ENCODE data around the gene SLC25A44. TPM values are rescaled to one million over a fixed set of nuclear protein-coding genes. Genes with fewer than 3 reads are reported as not detected.
"Not testable (repeated sequence)": the region's sequence is repeated elsewhere in the genome, so short reads cannot be mapped to it uniquely, and the experiment has no call there.

The SLC25A44 gene
- total RNA-seq, 1 experiment from 2014 or later = 32.5 TPM

DNA sequence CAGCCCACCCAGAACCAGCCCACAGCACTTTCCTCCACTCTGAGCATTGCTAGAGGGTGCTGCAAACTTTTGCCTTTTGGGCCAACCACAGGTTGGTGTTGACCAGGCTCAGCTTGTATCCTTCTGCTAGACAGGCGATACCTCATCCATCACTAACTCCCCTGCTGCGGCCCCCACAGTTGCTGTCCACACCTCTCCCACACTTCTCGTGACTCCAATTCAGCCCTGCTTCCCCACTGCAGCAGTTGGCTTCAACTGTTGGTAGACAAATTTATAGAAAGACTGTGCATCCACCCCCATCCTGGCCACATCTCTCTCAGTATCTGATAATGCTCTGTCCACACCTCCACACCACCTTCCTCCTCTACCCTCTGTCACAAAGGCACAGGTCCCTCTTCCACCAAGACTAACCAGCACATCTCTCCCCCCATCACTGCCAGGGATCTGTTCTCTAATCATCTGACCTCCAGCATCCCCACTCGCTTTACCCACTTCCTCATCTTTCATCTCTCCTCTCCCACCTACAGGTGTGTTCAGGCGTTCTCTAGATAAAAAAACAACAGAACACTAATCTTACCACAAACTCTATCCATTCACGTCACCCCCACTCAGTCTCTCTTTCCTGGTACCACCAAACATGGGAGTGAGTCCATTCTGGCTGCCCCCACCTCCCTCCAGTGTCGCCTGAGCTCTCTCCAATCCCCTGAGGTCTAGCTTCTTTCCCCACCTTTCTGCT, 15.8 kb upstream of the SLC25A44 start:
- H3K36me3 Mint-ChIP-seq (ENCODE audit: insufficient read depth, unreplicated experiment) = no peaks in the 10 kb centered on the region
- no peak overlapping the region for H3K4me3 Mint-ChIP-seq (ENCODE audit: low read depth, unreplicated experiment)
- H3K27ac Mint-ChIP-seq (ENCODE audit: unreplicated experiment) = no peak overlapping the region
- CTCF ChIA-PET = interaction anchor here (0.7 kb wide), 1 partner anchor 32 kb away, joined by 5 read pairs; no protein-coding TSS in a partner anchor
- DNase-seq = no peak
- no TSS peak for BruUV-seq (replicated peaks)
- TF ChIP-seq, protein P1, sequence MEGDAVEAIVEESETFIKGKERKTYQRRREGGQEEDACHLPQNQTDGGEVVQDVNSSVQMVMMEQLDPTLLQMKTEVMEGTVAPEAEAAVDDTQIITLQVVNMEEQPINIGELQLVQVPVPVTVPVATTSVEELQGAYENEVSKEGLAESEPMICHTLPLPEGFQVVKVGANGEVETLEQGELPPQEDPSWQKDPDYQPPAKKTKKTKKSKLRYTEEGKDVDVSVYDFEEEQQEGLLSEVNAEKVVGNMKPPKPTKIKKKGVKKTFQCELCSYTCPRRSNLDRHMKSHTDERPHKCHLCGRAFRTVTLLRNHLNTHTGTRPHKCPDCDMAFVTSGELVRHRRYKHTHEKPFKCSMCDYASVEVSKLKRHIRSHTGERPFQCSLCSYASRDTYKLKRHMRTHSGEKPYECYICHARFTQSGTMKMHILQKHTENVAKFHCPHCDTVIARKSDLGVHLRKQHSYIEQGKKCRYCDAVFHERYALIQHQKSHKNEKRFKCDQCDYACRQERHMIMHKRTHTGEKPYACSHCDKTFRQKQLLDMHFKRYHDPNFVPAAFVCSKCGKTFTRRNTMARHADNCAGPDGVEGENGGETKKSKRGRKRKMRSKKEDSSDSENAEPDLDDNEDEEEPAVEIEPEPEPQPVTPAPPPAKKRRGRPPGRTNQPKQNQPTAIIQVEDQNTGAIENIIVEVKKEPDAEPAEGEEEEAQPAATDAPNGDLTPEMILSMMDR (IDR thresholded peaks at IDR 0.05; ENCODE audit: unreplicated experiment) = no peak
- peaks cover 27% of the 10 kb centered on the region for H3K4me1 Mint-ChIP-seq (ENCODE audit: low read depth, unreplicated experiment)
- intact Hi-C loops (cut with micrococcal nuclease; ENCODE audit: unreplicated experiment) = no loop called here
- no peaks in the 10 kb centered on the region for H3K9me3 Mint-ChIP-seq (ENCODE audit: low read depth, unreplicated experiment)
- H3K27me3 Mint-ChIP-seq (ENCODE audit: unreplicated experiment) = peaks cover 23% of the 10 kb centered on the region

DNA sequence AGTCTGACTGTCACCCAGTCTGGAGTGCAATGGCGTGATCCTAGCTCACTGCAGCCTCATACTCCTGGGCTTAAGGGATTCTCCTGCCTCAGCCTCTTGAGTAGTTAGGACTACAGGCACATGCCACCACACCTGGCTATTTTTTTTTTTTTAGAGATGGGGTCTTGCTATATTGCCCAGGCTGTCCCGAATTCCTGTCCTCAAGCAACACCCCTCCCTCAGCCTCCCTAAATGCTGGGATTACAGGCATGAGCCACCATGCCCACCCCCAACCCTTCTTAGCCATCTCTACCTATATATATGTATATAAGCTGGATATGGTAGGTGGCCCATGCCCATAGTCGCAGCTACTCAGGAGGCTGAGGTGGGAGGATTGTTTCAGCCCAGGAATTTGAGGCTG, 13.4 kb upstream of the SLC25A44 start:
- no peak overlapping the region for H3K4me3 Mint-ChIP-seq (ENCODE audit: low read depth, unreplicated experiment)
- TF ChIP-seq, protein P1 (IDR thresholded peaks at IDR 0.05; ENCODE audit: unreplicated experiment) = no peak
- no peaks in the 10 kb centered on the region for H3K36me3 Mint-ChIP-seq (ENCODE audit: insufficient read depth, unreplicated experiment)
- H3K4me1 Mint-ChIP-seq (ENCODE audit: low read depth, unreplicated experiment) = peaks cover 27% of the 10 kb centered on the region
- DNase-seq = no peak
- BruUV-seq (replicated peaks) = no TSS peak
- no peak overlapping the region for H3K27ac Mint-ChIP-seq (ENCODE audit: unreplicated experiment)
- no peaks in the 10 kb centered on the region for H3K9me3 Mint-ChIP-seq (ENCODE audit: low read depth, unreplicated experiment)
- H3K27me3 Mint-ChIP-seq (ENCODE audit: unreplicated experiment) = no peaks in the 10 kb centered on the region
- intact Hi-C loops (cut with micrococcal nuclease; ENCODE audit: unreplicated experiment) = no loop called here
- CTCF ChIA-PET = interaction anchor here (0.6 kb wide), 1 partner anchor 88 kb away, joined by 4 read pairs; no protein-coding TSS in a partner anchor

DNA sequence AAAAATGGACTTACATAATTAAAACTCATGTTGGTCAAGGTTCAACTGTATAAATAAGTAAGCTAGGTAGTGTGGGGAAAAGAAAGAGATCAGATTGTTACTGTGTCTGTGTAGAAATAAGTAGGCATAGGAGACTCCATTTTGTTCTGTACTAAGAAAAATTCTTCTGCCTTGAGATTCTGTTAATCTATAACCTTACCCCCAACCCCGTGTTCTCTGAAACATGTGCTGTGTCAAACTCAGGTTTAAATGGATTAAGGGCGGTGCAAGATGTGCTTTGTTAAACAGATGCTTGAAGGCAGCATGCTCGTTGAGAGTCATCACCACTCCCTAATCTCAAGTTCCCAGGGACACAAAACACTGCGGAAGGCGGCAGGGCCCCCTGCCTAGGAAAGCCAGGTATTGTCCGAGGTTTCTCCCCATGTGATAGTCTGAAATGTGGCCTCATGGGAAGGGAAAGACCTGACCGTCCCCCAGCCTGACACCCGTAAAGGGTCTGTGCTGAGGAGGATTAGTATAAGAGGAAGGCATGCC, 12.4 kb upstream of the SLC25A44 start:
- H3K27ac Mint-ChIP-seq (ENCODE audit: unreplicated experiment); H3K27me3 Mint-ChIP-seq (ENCODE audit: unreplicated experiment); DNase-seq; CTCF ChIA-PET; intact Hi-C loops (cut with micrococcal nuclease; ENCODE audit: unreplicated experiment); BruUV-seq (replicated peaks); H3K36me3 Mint-ChIP-seq (ENCODE audit: insufficient read depth, unreplicated experiment); H3K9me3 Mint-ChIP-seq (ENCODE audit: low read depth, unreplicated experiment); H3K4me3 Mint-ChIP-seq (ENCODE audit: low read depth, unreplicated experiment): not testable (repeated sequence)
- peaks cover 27% of the 10 kb centered on the region for H3K4me1 Mint-ChIP-seq (ENCODE audit: low read depth, unreplicated experiment)

DNA sequence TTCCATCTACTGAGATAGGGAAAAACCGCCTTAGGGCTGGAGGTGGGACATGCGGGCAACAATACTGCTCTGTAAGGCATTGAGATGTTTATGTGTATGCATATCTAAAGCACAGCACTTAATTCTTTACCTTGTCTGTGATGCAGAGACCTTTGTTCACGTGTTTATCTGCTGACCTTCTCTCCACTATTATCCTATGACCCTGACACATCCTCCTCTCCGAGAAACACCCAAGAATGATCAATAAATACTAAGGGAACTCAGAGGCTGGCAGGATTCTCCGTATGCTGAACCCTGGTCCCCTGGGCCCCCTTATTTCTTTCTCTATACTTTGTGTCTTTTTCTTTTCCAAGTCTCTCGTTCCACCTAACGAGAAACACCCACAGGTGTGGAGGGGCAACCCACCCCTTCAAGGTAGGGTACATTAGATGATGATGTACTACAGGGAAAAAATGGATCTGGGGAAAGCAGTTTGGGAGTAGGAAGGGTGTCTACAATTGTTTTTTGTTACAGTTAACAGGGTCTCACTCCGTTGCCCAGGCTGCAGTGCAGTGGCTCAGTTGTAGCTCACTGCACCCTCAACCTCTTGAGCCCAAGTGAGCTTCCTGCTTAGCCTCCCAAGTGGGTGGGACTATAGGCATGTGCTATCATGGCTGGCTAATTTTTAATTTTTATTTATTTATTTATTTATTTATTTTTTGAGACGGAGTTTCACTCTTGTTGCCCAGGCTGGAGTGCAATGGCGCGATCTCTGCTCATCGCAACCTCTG, 11.7 kb upstream of the SLC25A44 start:
- BruUV-seq (replicated peaks); DNase-seq; intact Hi-C loops (cut with micrococcal nuclease; ENCODE audit: unreplicated experiment); H3K27ac Mint-ChIP-seq (ENCODE audit: unreplicated experiment); H3K9me3 Mint-ChIP-seq (ENCODE audit: low read depth, unreplicated experiment); H3K36me3 Mint-ChIP-seq (ENCODE audit: insufficient read depth, unreplicated experiment); H3K27me3 Mint-ChIP-seq (ENCODE audit: unreplicated experiment); H3K4me3 Mint-ChIP-seq (ENCODE audit: low read depth, unreplicated experiment); CTCF ChIA-PET: not testable (repeated sequence)
- H3K4me1 Mint-ChIP-seq (ENCODE audit: low read depth, unreplicated experiment) = peaks cover 27% of the 10 kb centered on the region

DNA sequence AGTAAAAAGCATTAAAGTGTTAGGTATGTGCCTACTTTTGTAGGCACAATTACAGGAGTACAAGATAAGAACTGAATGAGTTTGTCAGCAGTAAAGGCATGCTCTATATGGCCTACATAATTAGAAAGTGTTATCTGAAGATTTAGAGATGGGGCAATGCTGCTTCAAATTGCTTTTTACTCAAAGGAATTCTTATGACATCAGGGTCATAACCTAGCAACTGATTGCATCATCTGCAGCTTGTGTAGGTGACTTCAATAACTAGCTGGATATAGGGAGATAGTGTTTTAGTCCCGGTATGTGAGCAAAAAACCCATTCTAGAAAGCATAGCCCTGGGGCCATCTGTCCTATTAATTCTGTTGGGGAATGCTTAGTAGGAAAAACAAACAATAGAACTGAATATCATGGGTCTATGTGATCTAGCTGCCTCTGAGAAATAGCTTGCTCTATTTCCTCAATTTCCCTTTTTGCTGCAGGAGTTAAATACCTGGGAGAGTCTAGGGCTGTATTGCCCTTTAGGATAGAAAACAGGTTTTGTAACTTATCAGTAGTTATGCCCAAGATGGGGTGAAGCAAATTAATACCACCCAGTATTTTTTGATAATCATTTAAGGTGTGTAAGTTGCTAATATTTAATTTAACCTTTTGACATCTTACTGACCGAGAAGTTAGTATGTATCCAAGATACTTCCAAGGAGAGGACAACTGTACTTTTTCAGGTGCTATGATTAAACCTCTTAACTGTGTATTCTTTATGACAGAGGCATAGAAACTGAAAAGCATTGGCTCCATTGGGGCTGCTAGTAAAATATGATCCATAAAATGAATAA, 7.3 kb upstream of the SLC25A44 start:
- H3K27me3 Mint-ChIP-seq (ENCODE audit: unreplicated experiment); H3K36me3 Mint-ChIP-seq (ENCODE audit: insufficient read depth, unreplicated experiment); H3K9me3 Mint-ChIP-seq (ENCODE audit: low read depth, unreplicated experiment); H3K4me1 Mint-ChIP-seq (ENCODE audit: low read depth, unreplicated experiment); DNase-seq; H3K4me3 Mint-ChIP-seq (ENCODE audit: low read depth, unreplicated experiment); intact Hi-C loops (cut with micrococcal nuclease; ENCODE audit: unreplicated experiment); H3K27ac Mint-ChIP-seq (ENCODE audit: unreplicated experiment); BruUV-seq (replicated peaks); CTCF ChIA-PET: not testable (repeated sequence)

DNA sequence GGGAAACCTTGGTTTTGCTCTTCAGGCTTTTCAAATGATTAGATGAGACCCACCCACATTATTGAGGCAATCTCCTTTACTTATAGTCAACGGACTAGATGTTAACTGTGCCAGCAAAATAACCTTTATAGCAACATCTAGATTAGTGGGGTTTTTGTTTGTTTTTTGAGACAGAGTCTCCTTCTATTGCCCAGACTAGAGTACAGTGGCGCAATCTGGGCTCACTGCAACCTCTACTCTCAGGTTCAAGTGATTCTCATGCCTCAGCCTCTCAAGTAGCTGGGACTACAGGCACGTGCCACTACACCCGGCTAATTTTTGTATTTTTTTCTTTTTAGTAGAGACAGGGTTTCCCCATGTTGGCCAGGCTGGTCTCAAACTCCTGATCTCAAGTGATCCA, 3.6 kb upstream of the SLC25A44 start:
- BruUV-seq (replicated peaks); CTCF ChIA-PET; H3K27ac Mint-ChIP-seq (ENCODE audit: unreplicated experiment); H3K4me3 Mint-ChIP-seq (ENCODE audit: low read depth, unreplicated experiment); H3K9me3 Mint-ChIP-seq (ENCODE audit: low read depth, unreplicated experiment); intact Hi-C loops (cut with micrococcal nuclease; ENCODE audit: unreplicated experiment); DNase-seq; H3K27me3 Mint-ChIP-seq (ENCODE audit: unreplicated experiment): not testable (repeated sequence)
- Mint-ChIP-seq H3K4me1 (ENCODE audit: low read depth, unreplicated experiment) (peaks cover 19% of the 10 kb centered on the region), H3K36me3 (ENCODE audit: insufficient read depth, unreplicated experiment) (peaks cover 17% of the 10 kb centered on the region)

Data from Calu3 (cell line).